ENCODE results near the gene REV1.

GRCh38 chr2:99389946-99390345 lies 99.9 kb downstream of the REV1 start:
- TF ChIP-seq EZH2 (IDR thresholded peaks at IDR 0.05; ENCODE audit: borderline replicate concordance, low read depth, low read length, severe bottlenecking) (no peak), CTCF (IDR thresholded peaks at IDR 0.05; ENCODE audit: borderline replicate concordance, extremely low read depth, low read length, poor library complexity, severe bottlenecking) (no peak)
